CD4-positive, alpha-beta T cell treated with Interleukin-6 at 100 ng/mL for 8 hours (primary cell): ENCODE measurements around the gene MORN5.

Source experiments
- DNase-seq: peaks from one replicate; pipeline ENCODE4 v3.0.0-alpha.2; 2020; ENCODE audit warnings: mixed read lengths, low spot score

MORN5 gene

DNA sequence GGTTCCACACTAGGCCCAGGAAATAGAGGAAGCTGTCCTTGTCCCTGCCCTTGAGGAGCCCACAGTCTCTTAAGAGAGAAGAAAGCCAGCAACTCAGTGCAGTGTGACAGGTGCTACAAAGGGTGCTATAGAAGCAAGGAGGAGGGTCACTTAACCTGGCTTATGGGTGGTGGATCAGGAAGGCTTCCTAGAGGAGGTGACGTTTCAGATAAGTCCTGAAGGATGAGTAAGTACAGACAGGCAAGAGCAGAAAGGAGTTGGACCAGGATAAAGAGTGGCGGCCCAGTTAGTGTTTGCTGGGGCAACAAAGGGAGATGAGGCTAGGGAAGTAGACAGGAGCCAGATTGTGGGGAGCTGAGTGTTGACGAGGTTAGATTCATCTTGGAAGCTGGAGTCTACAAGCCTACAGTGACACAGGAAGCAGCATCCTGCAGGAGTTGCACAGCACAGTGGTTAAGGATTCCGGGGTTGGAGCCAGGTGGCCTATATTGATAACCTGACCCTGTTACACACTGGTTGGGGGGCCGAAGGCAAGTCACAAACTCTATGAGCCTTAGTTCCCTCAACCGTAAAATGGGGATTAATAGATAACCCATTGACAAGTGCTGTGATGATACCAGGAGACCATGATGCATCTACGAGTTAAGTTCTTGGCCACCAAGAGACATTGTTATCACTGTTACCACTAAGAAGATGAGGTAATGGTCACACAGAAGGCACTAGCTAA lies 74.5 kb downstream of the MORN5 start:
- DNase-seq, result no peak

DNA sequence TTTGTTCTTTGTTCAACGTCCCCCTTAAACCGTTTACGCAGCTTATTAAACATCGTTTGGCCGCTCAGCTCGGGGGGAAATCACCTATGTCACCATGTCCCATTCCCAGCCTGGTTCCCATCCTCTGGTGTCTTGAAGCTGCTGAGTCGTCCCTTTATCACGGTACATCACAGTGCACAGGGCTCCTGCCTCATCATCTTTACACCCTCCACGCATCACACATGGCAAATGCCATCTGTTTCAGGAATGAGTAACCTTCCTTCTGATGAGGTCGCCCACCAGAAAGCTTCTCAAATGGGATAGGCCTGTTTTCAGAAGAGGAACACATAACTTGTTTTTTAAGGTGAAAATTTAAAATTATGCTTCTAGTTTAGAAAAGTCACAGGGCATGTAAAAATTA lies 77.0 kb downstream of the MORN5 start:
- no peak for DNase-seq

DNA sequence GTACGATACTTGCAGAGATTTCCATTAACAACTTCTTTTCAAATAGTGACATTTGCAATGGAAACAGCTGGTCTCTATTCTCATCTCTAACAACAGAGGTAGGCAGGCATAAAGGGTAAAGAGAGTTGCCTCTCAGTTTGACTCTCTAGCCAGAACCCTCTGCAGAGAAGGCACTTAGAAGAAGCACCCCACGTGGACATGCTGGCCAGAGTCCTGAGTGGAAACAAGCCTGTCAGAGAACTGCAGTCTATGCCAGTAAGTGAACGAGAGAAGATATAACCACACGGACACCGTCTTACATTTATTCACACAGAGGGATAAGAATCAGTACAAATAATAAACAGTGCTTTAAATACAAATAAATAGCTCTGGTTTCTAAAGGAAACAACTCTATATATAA lies 80.0 kb downstream of the MORN5 start:
- no peak for DNase-seq

DNA sequence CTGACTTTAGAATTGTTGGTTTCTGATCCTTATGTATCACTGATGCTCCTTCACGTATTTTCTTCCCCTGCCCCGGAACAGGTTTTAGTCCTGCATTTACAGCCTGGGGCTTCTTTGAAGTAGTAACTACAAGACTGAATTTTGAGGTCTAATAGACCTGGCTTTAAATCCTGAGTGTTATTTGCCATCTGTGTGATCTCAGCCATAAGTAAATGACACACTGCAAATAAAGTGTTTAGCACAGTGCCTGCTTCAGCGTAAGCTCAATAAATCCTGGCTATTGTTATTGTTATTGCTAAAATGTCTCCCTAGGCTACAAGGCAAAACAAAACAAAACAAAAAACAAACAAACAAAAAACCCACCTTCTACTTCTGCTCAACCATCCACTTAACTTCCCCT lies 84.6 kb downstream of the MORN5 start:
- DNase-seq, result no peak

DNA sequence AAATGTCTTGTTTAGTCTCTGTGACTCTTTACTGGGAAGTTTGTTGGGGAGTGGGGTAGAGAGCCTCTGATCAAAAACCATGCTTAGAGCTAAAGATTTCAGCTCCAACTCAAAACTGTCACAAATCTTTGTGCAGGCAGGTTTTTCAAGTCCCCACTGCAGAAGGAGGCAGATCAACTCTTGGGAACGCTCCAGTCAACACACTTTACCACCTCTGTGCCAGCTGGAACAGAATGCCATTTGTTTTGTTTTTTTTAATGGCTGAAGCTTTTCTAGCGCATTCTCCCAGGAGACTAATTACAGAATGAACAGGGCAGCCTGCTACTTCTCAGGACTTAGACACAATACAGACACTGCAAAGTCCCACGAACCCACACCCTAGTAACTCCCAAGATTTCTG lies 87.0 kb downstream of the MORN5 start:
- DNase-seq, result no peak

DNA sequence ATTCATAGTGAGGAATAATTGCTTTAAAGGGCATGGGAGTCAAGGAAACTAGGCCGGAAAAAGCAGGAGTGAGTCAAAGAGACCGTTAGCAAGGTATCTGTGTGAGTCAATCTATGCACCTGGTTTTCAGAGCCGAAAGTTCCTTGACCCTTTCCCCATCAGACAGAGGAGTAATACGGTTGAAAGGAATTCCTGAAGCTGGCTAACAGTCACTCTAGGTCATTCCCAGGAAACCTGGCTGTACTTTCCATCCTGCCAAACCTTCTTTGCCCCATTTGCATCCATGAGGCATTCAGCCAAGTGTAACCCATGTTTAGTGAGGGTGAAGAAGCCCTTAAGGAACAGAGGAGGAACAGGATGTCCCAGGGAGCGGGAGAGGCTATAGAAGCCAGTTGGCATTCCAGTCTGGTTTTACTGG lies 88.7 kb downstream of the MORN5 start:
- DNase-seq, result no peak
